GM10847 (cell line): ENCODE data around the gene LCNL1.

ENCODE experiments used
- POLR2A ChIP-seq: IDR thresholded peaks from 2 replicates; pipeline ENCODE4 v1.6.1; 2011; ENCODE audit not compliant: insufficient read length; ENCODE audit errors: extremely low read depth

The LCNL1 gene

DNA sequence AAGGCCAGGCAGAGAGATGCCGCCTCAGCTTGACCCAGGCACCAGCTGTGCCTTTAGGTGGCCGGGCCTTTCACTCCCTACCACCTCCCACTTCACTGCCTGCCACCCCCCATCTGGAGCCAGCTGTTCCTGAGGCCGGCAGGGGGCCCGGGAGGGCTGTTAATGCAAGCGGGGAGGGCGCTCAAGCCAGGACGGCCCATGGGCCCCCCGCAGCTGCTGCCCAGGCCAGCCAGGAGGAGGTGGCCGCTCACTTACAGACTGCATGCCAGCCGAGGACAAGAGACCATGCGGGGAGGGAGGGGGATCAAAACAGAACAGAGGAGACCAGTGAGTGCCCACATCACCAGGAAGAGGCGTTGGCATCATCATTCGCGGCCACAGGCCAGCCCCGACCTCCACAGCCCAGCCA, 40.8 kb downstream of the LCNL1 start:
- no peak for TF ChIP-seq POLR2A

DNA sequence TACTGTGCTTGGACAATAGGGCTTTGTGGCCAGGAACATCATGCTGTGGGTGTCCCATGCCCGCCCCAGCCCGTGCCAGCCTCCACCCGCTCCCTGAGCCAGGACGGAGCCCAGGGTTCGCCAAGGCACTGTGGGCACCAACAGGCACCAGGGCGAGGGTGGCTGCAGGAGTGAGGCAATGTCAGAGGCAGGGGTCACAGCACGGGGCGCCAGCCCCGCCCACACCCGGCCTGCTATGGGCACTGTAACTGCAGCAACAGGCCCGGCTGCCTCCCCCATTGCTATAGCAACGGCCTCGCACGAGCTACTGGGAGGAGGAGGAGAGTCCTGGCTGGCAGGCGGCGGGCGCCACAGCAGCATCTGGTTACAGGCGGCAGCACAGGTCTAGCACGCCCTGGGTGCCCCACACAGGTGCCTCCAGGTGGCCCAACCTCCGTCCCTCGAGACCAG, 42.7 kb downstream of the LCNL1 start:
- no peak for TF ChIP-seq POLR2A

GRCh38 chr9:137026384-137026783, 43.6 kb downstream of the LCNL1 start:
- TF ChIP-seq POLR2A: no peak

DNA sequence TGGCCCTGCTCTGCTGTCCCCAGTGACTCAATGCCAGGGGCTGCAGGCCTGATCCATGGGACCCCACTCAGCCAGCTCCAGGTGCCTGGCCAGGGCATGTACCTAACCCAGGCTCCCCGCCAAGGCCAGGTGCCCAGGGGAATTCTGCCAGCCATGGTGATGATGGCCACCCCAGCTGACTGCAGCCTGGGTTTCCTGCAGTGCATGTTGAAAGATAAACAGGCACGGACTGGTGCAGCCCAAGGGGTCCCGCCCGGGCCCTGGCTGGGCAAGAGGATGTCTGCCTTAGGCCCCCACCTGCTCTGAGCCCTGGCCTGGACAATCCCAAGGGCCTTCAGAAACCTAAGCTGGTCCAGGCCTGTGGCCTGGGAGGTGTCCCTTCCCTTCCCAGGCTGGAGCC, 44.0 kb downstream of the LCNL1 start:
- TF ChIP-seq POLR2A: no peak

- TF ChIP-seq POLR2A: no peak
These were observed 44.8 kb downstream of the LCNL1 start, which contains the start of gene ABCA2 for GRCh38 chr9:137027369-137028262. ABCA2 (minus strand) TSS chr9:137028237; CDS start chr9:137028140, 97 bp downstream.

- TF ChIP-seq POLR2A: no peak
These were observed 45.7 kb downstream of the LCNL1 start for GRCh38 chr9:137028263-137029057.

DNA sequence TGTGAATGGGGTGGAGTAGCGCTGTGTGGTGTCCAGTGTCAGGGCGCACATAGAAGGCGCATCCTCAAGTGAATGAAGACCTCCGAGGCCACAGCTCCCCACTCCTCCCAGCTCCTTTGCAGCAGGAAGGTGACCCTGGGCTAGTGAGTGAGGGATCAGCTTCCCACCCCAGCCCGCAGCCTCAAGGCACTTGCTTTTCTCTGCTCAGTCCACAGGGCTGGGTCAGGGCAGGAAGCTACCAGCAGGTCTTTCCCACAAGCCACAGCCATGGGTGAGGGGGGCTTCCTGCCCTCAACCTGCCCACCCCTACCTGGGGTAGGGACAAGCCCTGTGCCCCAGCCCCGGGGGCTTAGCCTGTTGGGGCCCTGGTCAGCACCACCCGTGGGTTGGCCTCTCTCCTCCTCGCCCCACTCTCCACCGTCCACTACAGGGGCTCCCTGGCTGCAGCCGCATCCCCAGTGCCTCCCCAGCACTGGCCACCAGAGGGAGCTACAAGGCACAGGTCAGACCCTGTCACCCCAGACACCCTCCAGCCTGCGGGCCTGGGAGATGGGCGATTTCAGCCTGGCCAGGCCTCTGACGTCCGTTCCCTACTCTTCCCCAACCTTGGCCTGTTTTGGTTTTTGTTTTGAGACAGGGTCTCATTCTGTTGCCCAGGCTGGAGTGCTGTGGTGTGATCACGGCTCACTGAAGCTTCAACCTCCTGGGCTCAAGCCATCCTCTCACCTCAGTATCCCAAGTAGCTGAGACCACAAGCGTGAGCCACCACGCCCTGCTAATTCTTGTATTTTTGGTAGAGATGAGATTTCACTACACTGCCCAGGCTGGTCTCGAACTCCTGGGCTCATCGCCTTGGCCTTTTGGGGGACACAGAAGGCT, 46.5 kb downstream of the LCNL1 start:
- no peak for TF ChIP-seq POLR2A

DNA sequence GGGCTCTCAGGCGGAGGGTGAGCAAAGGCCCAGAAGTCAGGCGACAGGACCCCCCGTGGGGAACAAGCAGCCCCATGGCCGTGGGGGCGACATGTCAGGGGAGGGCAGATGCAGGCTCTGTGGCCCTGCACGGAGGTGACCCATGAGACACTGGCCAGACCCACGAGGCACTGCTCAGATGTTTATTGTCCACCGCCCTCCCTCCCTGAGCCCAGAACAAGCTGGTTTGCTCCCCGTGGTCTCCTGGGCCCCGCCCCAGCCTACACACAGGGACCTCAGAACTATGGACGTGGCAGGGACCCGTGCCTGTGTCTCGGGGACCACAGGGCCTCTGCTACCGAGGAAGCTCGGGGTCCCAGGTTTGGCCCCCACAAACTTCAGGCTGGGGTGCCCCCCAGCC, 47.2 kb downstream of the LCNL1 start:
- no peak for TF ChIP-seq POLR2A

GRCh38 chr9:137030538-137031527, 48.0 kb downstream of the LCNL1 start:
- no peak for TF ChIP-seq POLR2A

GRCh38 chr9:137031904-137032640, 49.3 kb downstream of the LCNL1 start, which contains the start of gene FUT7:
FUT7 (minus strand) TSS chr9:137032088; CDS start chr9:137031991, 97 bp downstream.
- TF ChIP-seq POLR2A: no peak

DNA sequence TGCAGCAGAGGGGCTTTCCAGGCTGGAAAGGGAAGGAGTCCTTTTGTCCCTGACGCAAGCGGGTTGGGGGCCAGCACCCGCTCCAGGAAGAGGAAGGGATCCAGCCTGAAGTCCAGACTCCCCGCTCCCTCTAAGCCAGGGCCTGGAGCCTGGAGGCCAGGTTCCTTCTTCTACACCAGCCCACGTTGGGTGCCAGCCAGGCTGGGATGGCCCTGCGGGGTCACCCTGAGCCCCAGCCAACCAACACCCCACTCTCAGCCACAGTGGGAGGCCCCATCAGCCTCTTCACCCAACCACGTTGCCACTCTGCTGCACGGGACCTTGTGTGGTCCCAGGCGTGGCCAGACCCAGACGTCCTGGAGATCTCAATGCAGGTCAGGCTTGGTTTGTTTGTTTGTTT, 50.1 kb downstream of the LCNL1 start:
- TF ChIP-seq POLR2A: no peak

- no peak for TF ChIP-seq POLR2A
These were observed 51.4 kb downstream of the LCNL1 start for GRCh38 chr9:137034039-137034708.
